Middle frontal gyrus (tissue), 1 donor: ENCODE measurements around the gene HOXA10.

Experiments
- DNase-seq: peaks from one replicate; pipeline ENCODE4 v3.0.0-alpha.2; 2015; ENCODE audit warnings: low spot score; ENCODE audit errors: extremely low spot score

Gene HOXA10

DNA sequence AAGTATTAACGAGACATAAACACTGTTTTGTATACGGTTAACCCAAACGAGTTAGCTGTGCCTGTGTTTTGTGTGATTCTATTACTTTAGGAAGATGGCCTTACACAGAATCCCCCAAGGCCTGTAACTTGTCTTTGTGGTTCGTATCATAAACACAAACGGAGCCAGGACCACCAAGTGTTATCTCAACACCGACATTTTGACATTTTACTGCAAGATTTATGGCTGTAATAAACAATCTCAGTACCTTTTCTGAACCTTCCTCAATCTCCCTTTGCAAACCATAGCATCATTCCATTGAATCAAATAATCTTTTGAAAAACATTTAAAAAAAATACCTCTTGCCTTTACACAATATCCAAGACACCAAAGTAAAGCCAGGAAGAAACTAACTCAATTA lies 41.1 kb downstream of the HOXA10 start:
- no peak for DNase-seq

GRCh38 chr7:27132214-27132613 lies 41.9 kb downstream of the HOXA10 start:
- no peak for DNase-seq

DNA sequence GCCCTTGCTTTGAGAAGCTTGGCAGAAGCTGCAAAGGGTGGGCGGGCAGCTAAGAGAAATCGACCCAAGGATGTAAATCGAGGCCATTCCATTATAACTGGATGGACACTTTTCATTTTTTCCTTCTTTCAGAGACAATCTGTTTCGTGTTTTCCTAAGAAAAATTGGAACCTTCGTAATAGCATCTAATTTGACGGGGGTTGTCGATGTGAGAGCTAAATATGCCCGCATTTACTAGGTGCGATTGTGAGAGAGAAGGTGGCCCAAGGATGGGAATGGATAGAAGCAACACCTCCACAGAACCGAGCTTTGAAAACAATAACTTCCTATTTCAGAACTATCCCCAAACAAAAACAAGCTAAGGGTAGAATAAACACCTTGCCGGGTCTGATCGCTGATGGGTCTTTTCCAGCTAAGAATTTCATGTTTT lies 42.7 kb downstream of the HOXA10 start:
- DNase-seq: no peak

DNA sequence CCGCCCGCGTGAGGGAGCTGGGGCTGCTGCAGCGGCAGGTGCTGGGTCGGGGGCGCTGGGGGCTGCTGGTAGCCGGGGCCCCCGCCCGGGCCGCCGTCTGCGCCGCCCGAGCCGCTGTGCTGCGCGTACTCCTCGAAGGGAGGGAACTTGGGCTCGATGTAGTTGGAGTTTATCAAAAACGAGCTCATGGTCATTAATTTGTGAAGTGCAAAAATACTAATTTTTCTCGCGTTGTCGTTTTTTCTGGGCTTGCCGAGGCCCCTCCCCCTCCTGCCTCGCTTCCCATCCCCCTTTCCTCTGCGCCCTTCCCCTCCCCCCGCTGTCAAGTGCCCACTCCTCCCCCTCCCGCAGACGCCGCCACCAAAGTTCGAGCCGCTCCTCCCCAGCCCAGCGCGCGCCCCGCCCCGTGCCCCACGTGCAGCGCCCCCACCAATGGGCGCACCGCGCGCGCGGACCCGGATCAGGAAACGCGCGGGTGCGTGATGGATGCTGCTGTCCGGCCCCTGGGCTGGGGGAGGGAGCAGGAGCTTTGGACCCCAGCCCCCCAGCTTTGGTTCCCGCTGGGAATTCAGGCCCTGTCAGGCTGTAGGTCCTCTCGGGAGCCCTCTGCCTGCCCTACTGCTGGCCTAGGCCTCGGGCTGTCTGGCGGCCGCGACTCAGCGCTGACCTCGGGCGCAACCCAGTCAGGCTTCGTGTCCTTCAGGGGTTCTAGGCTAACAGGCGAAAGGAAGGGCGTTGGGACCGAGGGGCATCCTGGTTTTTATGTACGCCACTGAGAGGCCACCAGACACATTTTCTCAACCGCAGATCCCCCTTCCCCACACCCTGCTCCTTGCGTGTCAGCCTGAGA lies 43.4 kb downstream of the HOXA10 start, which contains the start of gene HOXA4:
Gene HOXA4, minus strand, starts transcription at position 218 of the 850 bp plus-strand sequence. Its CDS starts 24 bp downstream, at position 194.
- no peak for DNase-seq

GRCh38 chr7:27129729-27130539 lies 44.2 kb downstream of the HOXA10 start:
- DNase-seq: no peak

DNA sequence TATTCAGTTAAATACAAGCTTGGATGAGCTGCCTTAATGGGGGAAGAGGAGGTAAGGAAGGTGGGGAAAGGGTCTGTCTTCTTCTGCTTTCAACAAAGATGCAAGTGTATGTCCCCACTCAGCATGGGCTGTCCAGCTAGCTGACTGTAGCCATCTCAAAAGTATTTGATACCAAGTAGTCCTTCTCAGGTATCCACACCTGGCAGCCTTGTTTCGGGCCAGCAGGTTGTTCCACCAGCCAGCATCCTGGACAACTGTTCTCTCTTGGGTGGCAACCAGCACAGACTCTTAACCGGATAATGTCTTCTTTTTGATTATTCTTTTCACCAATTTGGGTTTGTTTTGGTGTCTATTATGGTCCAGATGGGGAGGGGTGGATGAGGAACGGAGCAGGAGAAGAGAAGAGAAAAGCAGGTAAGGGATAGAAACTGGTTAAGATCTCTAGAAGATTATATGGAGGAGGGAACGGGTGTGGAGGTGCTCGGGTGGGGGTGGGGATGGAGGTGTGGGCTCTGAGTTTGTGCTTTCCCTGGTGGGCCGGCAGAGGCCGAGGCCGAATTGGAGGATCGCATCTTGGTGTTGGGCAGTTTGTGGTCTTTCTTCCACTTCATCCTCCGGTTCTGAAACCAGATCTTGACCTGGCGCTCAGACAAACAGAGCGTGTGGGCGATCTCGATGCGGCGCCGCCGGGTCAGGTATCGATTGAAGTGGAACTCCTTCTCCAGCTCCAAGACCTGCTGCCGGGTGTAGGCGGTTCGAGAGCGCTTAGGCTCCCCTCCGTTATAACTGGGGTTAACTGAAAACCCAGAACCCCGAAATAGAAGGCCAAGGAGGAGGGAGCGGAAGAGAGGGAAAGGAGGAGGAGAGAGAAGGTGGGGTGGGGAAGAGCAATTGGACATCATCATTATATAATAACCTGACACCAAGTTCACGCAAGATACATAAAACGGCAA lies 45.1 kb downstream of the HOXA10 start:
- no peak for DNase-seq

- DNase-seq: no peak
Observed at GRCh38 chr7:27128034-27128433, 46.1 kb downstream of the HOXA10 start.

DNA sequence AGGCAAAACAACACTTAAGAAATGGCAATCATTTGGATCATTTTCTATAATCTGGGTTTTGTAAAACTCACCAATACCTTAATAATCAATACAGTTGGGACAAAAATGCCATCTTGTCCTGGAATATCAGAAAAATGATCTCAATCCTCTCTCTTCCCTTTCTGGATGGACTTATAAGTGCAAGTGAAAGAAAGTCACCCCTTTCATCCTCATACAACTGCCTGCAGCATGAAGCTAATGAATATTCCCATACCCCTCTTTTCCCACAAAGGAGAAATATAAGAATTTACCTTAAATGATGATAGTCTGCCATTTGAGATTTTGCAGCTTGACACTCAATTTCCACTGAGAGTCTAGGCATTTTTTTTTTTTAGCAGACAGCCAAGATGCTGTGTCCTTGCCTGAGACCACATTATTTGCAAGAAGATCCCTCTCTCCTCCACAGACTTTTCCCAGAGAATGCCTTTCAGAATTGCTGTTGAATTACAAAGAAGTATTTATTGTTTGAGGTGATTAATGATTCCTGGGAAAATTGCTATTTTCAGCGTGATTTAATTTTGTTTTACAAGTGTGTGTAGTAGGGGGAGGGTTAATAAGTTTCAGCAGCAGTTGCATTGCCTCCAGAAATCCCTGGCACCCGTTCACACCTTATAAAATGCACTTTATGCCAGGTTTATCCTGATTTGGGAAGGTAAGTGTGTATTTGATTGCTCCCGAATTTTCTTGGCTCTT lies 47.4 kb downstream of the HOXA10 start:
- DNase-seq: no peak

GRCh38 chr7:27125986-27126394 lies 48.1 kb downstream of the HOXA10 start:
- no peak for DNase-seq

DNA sequence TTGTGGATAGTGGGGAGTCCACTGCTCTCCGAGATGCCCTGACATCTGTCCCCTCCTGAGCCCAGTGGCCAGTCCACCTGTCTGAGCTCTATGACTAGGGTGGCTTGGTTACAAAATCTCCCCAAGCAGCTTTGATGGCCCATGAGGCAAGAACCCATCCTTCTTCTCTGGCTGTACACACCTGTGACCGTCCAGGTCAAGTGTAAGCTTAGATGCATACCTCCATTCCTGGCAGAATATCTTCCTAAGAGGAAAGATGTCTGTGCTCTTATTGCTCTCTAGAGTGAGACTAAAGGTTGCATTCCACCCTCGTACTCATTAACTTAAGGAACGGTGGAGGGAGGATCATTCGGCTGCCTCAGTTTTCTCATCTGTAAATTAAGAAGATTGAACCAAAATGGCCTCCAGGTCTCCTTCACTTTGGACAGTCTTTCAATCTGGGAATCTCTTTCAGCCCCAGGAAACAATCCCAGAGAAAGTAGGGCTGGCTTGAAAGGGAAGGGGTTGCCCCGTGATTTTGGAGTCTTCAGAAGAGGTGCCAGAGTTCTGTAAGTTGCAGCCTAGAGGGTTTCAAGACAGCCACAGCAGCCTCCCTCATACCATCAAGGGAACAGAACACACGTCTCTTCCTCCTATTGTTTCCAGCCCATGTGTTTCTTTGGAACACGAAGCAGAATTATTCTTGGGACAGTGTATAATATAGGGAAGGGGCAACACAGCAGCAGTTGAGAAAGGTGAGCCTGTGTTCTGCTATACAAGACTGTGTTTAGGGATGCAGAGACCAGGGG lies 49.0 kb downstream of the HOXA10 start:
- DNase-seq: no peak

DNA sequence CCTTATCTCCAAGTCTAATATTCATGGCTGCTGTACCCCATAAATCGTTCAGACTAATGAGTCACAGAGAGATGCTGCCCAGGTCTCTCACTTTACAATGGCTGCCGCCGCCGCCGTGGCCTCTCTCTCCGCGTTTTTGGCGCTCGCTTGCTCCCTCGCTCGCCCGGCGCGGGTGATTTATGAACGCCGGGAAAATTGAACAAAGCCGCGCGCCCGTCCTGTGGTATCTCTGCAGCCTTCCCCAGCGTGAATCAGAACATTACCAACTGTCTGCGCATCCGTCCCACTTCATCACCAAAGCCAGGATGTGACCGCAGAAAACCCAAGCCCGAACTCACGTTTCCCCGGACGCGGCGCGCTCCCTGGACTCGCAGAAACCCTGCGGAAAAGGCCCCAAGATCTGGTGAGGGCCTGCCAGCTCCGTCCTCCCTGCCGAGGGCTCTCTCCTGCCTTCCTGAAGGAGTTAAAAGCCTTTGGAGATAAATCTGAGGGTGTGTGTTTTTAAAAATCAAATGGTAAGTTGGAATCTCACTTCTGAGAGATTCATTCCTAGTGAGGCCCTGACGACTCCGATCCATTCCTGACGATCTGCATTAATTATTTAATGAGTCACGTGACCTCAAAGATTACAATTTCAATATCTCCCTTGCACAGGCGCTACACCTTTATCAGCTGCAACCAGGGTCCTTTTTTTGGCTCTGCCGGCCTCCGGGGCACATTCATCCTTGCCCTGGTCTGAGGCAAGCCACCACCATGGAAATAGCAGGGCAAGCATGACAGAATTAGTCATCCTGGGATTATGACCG lies 49.8 kb downstream of the HOXA10 start:
- no peak for DNase-seq

- DNase-seq: no peak
Observed at GRCh38 chr7:27123477-27124053, 50.6 kb downstream of the HOXA10 start.

DNA sequence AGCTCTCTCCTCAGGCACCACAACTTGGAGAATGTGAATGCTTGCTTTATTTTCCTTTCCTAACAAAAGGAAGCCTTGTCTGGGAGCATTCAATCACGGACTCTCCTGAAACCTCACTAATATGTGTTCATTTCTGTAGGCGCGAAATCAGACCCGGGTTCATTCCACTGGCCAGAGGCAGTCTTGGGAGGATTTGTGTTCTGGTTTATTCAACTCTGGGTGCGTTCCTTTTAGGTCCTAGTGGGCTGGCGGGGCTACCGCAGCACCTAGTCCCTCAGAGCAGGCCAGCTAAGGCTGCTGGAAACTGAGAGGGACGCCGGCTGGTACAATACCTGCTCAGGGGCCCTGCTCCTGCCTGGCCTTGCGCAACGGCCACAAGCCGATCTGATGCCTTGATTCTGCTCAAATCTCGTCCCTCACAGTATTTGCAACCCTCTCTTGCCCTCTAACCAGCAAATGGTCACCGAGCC lies 51.1 kb downstream of the HOXA10 start:
- no peak for DNase-seq

DNA sequence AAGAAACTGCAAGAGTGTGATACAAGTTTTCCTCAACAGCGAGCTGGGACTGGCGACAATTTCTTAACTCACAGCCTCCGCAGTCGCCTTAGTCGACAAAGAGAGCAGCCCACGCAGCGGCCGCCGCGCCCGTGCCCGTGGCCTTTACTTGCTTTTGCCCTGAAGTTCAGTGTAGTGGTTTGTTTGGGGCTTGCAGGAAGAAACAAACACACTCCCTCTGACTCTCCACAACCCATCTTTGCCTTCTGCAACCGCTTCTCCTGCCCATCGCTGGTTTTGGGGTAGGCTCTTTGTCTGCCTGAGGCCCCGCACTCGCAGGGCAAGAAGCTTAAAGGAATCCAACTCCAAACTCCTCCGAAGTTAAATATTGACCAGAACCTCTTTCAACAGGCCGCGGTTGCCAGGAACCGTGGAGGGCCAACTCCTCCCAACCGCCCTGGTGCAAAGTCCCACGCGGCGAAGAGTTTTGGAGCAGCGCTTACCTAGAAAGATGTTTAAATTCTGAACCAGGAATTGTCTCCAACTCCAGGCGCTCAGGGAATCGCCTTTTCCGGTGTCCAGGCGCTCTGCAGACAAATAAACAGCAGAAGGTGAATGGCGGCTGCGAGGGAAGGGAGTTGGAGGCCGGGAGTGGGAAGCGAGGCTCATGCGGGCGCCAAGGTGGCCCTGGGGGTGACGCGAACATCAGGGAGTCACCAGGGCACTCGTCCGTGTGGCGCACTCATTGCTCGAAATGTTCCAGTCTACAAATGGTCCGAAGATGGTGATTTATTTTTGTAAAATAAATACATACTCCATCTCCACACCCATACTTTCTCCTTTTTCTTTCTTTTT lies 51.8 kb downstream of the HOXA10 start:
- DNase-seq: no peak

DNA sequence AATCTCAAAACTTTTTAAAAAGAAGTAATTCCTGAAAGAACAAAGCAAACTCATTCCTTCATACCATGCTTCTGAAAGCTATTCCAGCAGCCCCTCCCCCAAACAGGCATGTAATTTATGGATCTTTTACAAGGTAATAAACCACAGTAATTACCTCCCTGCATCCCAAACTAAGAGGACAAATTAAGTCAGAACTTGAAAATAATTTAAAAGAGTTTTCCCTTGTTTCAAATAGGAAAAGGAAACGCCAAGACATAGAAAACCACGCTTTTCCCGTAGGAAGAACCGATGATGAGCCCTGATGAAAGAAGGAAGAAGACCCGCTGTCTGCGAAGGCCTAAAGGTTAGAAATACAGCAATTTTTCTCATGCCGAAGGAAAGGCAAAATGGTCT lies 52.4 kb downstream of the HOXA10 start:
- DNase-seq: no peak
